RPMI8226 (cell line): ENCODE data around the gene TANGO6.

Source experiments
- DNase-seq: peaks from one replicate; pipeline ENCODE4 v3.0.0-alpha.2; 2015

The TANGO6 gene

GRCh38 chr16:69064124-69064763, 220.9 kb downstream of the TANGO6 start:
- DNase-seq = no peak

GRCh38 chr16:69064764-69065313, 221.5 kb downstream of the TANGO6 start:
- no peak for DNase-seq

DNA sequence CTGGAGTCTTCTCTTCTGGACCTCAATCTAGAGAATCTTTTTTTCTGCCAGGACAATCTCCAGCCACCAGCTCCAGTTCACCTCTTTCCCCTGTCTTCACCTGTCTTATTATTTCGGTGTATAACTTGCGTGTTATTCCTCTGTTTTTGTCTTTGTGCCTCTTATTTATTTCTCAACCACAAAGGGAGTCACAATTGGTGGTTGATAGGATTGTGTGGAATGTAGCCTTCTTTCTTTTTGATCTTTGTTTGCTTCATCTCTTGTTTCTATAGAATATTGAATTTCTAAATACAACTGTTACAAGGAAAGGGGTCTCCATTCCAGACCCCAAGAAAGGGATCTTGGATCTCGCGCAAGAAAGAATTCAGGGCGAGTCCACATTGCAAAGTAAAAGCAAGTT, 226.2 kb downstream of the TANGO6 start:
- no peak for DNase-seq

GRCh38 chr16:69071036-69071435, 227.7 kb downstream of the TANGO6 start:
- DNase-seq = no peak

- DNase-seq = no peak
Observed at GRCh38 chr16:69072640-69072974, 229.3 kb downstream of the TANGO6 start.

- DNase-seq = no peak
Observed at GRCh38 chr16:69073181-69073702, 229.9 kb downstream of the TANGO6 start.

- DNase-seq = no peak
Observed at GRCh38 chr16:69077251-69077650, 233.9 kb downstream of the TANGO6 start.

DNA sequence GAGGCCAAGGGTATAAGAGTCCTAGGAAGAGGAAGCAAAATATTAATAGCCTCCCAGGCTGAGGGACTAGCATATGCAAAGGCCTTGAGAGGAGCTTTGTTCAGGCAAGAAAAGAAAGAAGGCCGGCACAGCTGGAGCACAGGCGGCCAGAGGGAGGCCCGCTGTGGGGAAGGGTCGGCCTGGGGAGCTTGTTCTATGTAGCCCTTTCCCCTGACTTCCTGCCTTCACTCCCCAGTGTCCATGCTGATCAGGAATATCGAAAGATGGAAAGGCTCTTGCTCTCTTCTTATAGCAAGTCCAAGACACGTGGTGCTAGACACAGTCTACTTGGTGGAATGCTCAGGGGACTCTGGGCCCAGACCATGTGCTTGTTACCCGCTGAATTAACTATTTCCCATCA, 234.7 kb downstream of the TANGO6 start:
- no peak for DNase-seq

DNA sequence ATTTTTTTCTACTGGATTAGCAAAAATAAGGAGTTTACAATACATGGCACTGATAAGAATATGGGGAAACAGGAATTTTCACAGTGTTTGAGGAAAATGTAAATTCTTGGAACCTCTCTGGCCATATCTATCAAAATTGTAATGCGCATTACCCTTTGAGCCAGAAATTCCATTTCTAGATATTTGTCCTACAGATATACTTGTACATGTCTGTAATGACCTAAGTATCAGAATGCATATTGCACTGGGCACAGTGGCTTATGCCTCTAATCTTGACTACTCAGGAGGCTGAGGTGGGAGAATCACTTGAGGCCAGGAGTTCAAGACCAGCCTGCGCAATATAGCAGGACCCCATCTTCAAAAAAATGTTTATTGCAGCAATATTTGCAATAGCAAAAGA, 236.4 kb downstream of the TANGO6 start:
- no peak for DNase-seq

GRCh38 chr16:69083306-69083941, 240.1 kb downstream of the TANGO6 start:
- DNase-seq = no peak

GRCh38 chr16:69084289-69084688, 241.0 kb downstream of the TANGO6 start:
- no peak for DNase-seq

- DNase-seq = no peak
Observed at GRCh38 chr16:69085032-69085695, 241.8 kb downstream of the TANGO6 start.

DNA sequence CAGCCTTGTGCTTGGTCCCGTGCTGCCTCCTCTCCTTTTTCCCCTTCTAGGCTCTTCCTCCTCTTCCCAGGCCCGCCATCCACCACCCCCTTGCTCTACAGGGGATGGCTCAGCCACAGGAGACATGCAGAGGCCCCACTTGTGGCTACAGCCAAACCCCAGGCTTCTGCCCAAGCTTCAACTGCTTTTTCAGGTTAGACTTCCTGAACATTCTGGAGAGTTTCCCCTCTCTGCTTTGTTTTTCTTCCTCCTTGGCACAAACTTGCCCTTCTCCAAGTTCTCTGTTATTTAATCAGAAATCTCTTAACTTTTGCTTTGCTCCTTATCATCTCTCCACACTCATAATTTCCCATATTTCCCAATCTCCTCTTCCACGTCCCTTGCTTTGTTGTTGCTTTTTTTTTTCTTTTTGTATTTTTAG, 243.8 kb downstream of the TANGO6 start:
- no peak for DNase-seq

DNA sequence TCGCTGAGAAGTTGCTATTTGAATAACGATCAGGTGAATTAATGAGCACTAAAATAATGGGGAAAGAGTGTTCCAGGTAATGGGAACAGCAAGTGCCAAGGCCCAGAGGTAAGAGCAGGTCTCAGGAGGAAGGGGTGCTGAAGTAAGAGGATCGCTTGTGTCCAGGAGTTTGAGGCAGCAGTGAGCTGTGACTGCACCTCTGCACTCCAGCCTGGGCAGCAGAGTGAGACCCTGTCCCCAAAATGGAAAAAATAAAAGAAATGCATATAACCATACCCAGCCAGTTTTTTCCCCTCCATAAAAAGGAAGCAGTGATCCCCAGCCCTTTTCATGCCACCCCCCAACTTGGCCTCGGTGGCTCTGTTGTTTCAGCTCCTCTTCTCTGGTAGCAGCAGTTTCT, 245.4 kb downstream of the TANGO6 start:
- DNase-seq = no peak

GRCh38 chr16:69089091-69089910, 246.0 kb downstream of the TANGO6 start:
- DNase-seq = no peak

DNA sequence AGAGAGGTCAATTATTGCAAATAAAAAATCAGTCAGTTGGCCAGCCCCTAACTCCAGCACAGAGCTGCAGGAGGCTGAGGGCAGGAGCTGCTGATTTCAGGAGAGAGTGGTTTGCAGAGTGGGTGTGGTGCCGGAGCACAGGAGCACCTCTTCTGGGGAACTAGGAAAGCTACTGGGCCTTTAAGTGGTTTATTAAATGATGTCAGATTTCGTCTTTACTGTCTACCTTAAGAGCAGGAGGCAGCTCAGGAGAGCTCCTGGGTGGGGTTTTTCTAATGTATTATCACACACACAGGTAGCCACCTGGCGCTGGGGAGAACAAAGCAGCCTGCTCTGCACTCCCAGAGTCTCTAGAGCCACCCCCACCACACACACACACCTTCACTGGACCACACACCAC, 250.6 kb downstream of the TANGO6 start:
- DNase-seq = no peak

- no peak for DNase-seq
Observed at GRCh38 chr16:69094501-69094900, 251.2 kb downstream of the TANGO6 start.

DNA sequence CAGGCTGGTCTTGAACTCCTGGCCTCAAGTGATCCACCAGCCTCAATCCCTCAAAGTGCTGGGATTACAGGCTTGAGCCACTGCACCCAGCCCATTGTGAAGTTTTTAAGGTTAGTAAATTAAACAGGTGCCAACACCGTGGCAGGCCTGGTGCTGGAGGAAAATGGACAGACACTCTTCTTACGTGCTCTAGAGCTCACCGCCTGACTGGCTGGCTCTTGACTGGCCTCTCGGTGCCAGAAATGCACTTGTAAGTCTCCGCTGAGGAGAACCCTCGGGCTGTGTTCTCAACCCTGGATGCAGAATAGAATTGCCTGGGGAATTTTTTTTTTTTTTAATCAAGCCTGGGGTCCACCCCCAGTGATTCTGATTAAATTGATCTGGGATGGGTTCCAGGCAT, 251.9 kb downstream of the TANGO6 start:
- DNase-seq = no peak

DNA sequence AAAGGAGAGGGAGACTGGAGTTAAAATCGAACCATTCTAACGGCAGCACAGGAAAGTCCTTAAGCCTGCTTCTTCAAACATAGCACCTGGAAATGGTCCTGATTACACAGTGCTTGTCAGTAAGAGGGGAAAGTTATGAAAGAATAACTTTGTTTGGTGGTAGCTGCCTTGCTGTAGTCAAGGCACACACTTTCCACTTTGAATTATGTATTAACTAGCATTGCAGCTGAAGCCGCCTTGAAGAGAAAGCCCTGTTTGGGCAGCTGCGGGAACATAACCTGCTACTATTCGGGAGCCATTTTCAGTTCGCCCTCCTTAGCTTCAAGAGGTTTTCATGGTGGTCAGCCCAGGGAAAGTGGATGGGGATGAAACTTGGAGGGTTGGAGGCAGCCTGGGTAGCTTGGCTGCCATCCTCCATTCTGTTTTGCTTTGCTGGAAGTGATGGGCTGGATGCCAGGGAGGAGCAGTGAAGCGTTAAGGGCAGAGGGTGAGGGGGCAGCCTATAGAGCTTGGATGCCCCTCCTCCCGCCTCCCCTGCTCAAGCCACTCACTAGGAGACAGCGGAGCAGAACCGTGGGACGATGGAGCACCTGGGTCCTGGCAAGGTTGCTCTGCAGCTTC, 256.9 kb downstream of the TANGO6 start:
- DNase-seq = no peak

DNA sequence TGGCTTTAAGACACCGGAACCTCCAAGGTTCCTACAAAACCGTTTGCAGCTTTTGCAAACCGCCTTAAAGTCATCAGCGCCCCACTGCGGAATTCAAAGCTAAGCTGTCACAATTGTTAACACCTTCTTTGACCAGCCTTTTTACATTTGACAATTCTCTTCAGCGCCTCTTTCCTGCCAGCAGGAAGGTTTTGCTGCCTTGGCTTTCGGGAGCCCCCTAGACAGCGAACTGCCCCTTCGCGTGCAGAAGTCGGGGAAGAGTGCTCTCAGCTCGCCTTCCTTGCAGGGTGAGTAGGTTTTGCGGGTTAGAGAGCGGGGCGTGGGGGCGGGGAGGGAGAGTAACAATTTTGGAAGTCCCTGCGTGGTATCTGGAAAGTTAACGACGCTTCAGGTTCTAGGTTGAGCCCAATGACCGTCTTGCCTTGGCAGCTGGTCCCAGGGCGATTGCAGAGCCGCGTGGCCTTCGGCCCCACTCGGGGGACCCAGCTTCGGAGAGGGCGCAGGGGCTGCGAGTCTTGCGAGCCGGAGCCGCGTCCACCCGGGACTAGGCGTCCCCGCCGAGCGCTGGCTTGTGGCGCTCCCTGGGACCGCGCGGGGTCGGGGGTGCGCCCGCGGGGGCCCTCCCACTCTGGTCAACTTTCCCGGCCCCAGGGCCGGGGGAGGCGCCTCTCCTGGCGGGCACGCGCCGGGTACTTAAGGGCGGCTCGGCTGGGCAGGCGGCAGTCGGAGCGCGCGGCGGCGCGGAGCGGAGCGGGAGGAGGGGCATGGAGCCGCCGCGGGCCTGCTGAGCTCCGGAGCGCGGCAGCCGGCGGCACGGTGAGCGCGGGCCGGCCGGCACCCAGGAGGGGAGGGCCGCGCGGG, 262.4 kb downstream of the TANGO6 start, which contains the start of gene HAS3:
Gene HAS3, plus strand, starts transcription at position 153 of the 861 bp plus-strand sequence. CDS start 3,743 bp downstream, outside the sequence.
- DNase-seq = peak; percentile 77
